ENCODE results near the gene PSMF1.

PSMF1 gene

GRCh38 chr20:1118336-1119127 is at the start of gene PSMF1:
Gene PSMF1, plus strand, starts transcription at chr20:1118602. Its CDS starts 172 bp downstream, at chr20:1118774.
- DNase-seq (ENCODE audit: low read depth), result peak; percentile 97
- TF ChIP-seq MAX (IDR thresholded peaks at IDR 0.05; ENCODE audit: low read depth, low read length) (peak; percentile 86), CTCF (IDR thresholded peaks at IDR 0.05; ENCODE audit: low read depth, low read length) (no peak), MYC (IDR thresholded peaks at IDR 0.05; ENCODE audit: low read depth, low read length) (peak; percentile 81), POLR2A (IDR thresholded peaks at IDR 0.05; ENCODE audit: extremely low read depth, insufficient read length) (peak; percentile 94)
- peak within 1 kb of the TSS; percentile 99 for H3K4me3 ChIP-seq (ENCODE audit: low read depth, low read length)

GRCh38 chr20:1072258-1072657 is 46.1 kb upstream of the PSMF1 start:
- H3K4me3 ChIP-seq (ENCODE audit: low read depth, low read length), result no peak overlapping the region
- no peak for TF ChIP-seq POLR2A (IDR thresholded peaks at IDR 0.05; ENCODE audit: extremely low read depth, insufficient read length)
- TF ChIP-seq CTCF (IDR thresholded peaks at IDR 0.05; ENCODE audit: low read depth, low read length), result no peak
- TF ChIP-seq MYC (IDR thresholded peaks at IDR 0.05; ENCODE audit: low read depth, low read length), result no peak
- no peak for TF ChIP-seq MAX (IDR thresholded peaks at IDR 0.05; ENCODE audit: low read depth, low read length)
- no peak for DNase-seq (ENCODE audit: low read depth)

- no peak for DNase-seq (ENCODE audit: low read depth)
- TF ChIP-seq MYC (IDR thresholded peaks at IDR 0.05; ENCODE audit: low read depth, low read length), result no peak
- TF ChIP-seq CTCF (IDR thresholded peaks at IDR 0.05; ENCODE audit: low read depth, low read length), result no peak
- TF ChIP-seq POLR2A (IDR thresholded peaks at IDR 0.05; ENCODE audit: extremely low read depth, insufficient read length), result no peak
- TF ChIP-seq MAX (IDR thresholded peaks at IDR 0.05; ENCODE audit: low read depth, low read length), result no peak
- H3K4me3 ChIP-seq (ENCODE audit: low read depth, low read length), result no peak overlapping the region
Measured at GRCh38 chr20:1075616-1076015, 42.8 kb upstream of the PSMF1 start.

GRCh38 chr20:1081891-1082290 is 36.5 kb upstream of the PSMF1 start:
- peak; percentile 17 for DNase-seq (ENCODE audit: low read depth)
- no peak overlapping the region for H3K4me3 ChIP-seq (ENCODE audit: low read depth, low read length)
- TF ChIP-seq CTCF (IDR thresholded peaks at IDR 0.05; ENCODE audit: low read depth, low read length) (no peak), MAX (IDR thresholded peaks at IDR 0.05; ENCODE audit: low read depth, low read length) (no peak), MYC (IDR thresholded peaks at IDR 0.05; ENCODE audit: low read depth, low read length) (no peak)

- TF ChIP-seq POLR2A (IDR thresholded peaks at IDR 0.05; ENCODE audit: extremely low read depth, insufficient read length), result no peak
- TF ChIP-seq CTCF (IDR thresholded peaks at IDR 0.05; ENCODE audit: low read depth, low read length), result no peak
- TF ChIP-seq MAX (IDR thresholded peaks at IDR 0.05; ENCODE audit: low read depth, low read length), result no peak
- TF ChIP-seq MYC (IDR thresholded peaks at IDR 0.05; ENCODE audit: low read depth, low read length), result no peak
- no peak for DNase-seq (ENCODE audit: low read depth)
- H3K4me3 ChIP-seq (ENCODE audit: low read depth, low read length), result no peak overlapping the region
Measured at GRCh38 chr20:1083431-1084080, 34.8 kb upstream of the PSMF1 start.
